ENCODE measurements around the gene TUBGCP6.
"Not testable (repeated sequence)": the region's sequence is repeated elsewhere in the genome, so short reads cannot be mapped to it uniquely, and the experiment has no call there.

Gene TUBGCP6

GRCh38 chr22:50178871-50179869, 65.7 kb downstream of the TUBGCP6 start:
- no peak for DNase-seq

GRCh38 chr22:50178471-50178864, 66.4 kb downstream of the TUBGCP6 start:
- no peak for DNase-seq

GRCh38 chr22:50177537-50178470, 67.0 kb downstream of the TUBGCP6 start:
- no peak for DNase-seq

GRCh38 chr22:50176850-50177536, 67.8 kb downstream of the TUBGCP6 start:
- DNase-seq: no peak

GRCh38 chr22:50175921-50176849, 68.6 kb downstream of the TUBGCP6 start:
- no peak for DNase-seq

GRCh38 chr22:50175191-50175461, 69.7 kb downstream of the TUBGCP6 start:
- DNase-seq: no peak

- DNase-seq: no peak
These were observed 70.2 kb downstream of the TUBGCP6 start for GRCh38 chr22:50174382-50175190.

GRCh38 chr22:50173983-50174355, 70.9 kb downstream of the TUBGCP6 start:
- DNase-seq: no peak

GRCh38 chr22:50173311-50173982, 71.4 kb downstream of the TUBGCP6 start:
- no peak for DNase-seq

GRCh38 chr22:50171965-50172421, 72.8 kb downstream of the TUBGCP6 start:
- DNase-seq: no peak

GRCh38 chr22:50171319-50171964, 73.4 kb downstream of the TUBGCP6 start:
- DNase-seq: no peak

- DNase-seq: no peak
These were observed 74.1 kb downstream of the TUBGCP6 start, which contains the start of gene PANX2 for GRCh38 chr22:50170453-50171318. Gene PANX2, plus strand, starts transcription at chr22:50170731. Its CDS starts 0 bp downstream, at chr22:50170731.

- no peak for DNase-seq
These were observed 75.0 kb downstream of the TUBGCP6 start for GRCh38 chr22:50169774-50170341.

- DNase-seq: no peak
These were observed 75.6 kb downstream of the TUBGCP6 start for GRCh38 chr22:50169181-50169759.

- not testable (repeated sequence) for DNase-seq
These were observed 76.2 kb downstream of the TUBGCP6 start for GRCh38 chr22:50168490-50169180.

- no peak for DNase-seq
These were observed 76.9 kb downstream of the TUBGCP6 start for GRCh38 chr22:50167689-50168489.
